ENCODE data around the gene UBE2O. TPM values are rescaled to one million over a fixed set of nuclear protein-coding genes. Genes with fewer than 3 reads are reported as not detected.
A peak's percentile ranks its signal among the peaks of the same experiment; 100 is the strongest.

The UBE2O gene
- total RNA-seq, 1 donor from 2014 or later: 31.1 TPM

GRCh38 chr17:76422406-76422805 lies 30.5 kb downstream of the UBE2O start:
- no peak for DNase-seq (ENCODE audit: low spot score)

GRCh38 chr17:76421044-76421407 lies 31.9 kb downstream of the UBE2O start:
- DNase-seq (ENCODE audit: low spot score): no peak
- intact Hi-C loops (cut with DNase I): no loop called here

More at GRCh38 chr17:76422406-76422805, 30.5 kb downstream of the UBE2O start:
- intact Hi-C loops (cut with DNase I): no loop called here

DNA sequence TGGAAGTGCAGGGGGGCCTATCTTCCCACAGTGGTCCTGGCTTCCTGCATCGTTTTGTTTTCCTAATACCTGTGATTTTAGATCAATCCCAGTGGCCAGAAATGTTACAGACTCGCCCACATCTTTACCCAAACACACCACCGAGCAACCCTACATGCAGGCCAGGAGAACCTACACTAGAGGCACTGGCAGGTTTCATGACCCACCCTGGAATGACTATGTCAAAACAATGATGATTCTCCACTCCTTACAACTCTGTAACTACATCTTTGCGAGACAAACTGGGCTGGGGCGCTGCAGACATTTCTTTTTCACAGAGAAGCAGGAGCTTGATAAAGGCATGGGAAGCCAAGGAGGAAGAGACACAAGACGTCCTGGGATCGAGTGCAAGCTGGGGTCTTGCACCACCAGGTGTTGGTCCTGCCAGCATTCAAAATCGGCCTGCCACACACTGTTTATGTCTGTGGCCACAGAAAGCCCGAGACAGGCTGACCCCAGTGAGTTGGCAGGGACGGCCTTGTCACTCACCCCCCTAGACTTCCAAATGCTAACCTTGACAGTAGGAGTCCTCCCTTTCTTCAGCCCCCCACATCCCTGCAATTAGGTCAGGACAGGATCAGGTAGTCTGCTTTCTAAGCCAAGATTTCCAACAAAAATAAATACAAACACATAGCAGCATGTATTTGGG lies 32.5 kb downstream of the UBE2O start:
- intact Hi-C loops (cut with DNase I): no loop called here
- no peak for DNase-seq (ENCODE audit: low spot score)

DNA sequence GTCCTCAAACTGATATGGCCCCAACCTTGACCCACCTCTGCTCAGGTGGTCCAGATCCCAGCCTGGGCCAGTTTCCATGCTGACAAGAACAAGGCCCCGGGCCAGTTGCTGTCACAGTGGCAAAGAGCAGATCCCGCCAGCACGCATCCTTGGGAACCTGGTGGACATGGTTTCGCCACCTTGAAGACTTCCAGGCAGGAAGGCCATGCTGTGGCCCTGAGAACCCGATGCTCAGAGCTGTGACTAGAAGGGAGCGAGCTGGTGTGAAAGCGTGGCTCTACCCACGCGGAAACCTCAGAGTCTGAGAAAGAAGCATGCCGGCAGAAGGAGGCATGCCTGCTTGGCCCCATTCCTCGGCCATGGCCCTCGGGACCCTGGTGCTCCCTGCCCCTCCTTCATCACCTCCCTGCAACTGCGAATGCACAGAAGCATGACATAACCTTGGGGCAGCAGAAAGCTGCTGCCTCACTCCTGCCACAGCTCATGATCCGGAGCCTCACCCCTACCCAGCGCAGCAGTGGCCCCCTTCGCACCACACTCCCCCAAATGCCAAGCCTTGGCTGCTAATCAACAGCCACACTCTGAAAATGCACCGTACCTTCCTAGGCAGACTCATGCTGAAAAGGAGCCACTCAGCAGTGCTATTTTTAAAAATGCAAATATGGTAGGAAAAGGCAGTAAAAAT lies 33.2 kb downstream of the UBE2O start:
- intact Hi-C loops (cut with DNase I): no loop called here
- DNase-seq (ENCODE audit: low spot score): no peak

DNA sequence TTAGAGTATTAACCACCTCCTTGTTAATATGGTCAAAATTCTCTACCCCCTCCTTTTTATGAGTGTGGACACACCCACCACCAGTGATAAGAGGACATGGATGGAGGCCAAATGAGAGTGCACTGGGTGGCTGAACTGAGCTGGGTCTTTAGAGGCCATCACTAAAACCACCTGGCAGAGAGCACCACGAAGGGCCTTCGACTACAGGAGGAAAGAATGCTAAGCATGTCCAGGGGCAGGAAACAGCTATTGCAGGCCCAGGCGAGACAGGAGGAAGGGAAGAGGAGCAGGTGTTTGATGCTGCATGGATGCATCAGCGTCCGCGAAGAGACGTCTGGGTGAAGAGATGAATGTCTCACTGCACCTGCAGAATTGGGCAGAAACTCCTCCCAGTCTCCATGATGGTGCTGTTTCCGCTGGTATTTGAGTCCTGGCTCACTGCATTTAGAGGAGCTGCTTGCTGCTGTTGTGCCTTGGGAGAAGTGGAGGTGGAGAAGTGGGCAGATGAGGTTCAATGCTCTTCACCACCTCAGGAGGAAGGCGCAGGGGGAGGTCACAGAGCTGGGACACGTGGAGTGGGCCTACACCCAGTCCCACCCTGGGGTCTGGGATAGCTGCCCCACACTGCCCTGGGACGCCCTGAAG lies 35.3 kb downstream of the UBE2O start:
- DNase-seq (ENCODE audit: low spot score): no peak
- intact Hi-C loops (cut with DNase I): no loop called here

GRCh38 chr17:76416899-76417298 lies 36.1 kb downstream of the UBE2O start:
- intact Hi-C loops (cut with DNase I): no loop called here
- no peak for DNase-seq (ENCODE audit: low spot score)

GRCh38 chr17:76416457-76416856 lies 36.5 kb downstream of the UBE2O start:
- no peak for DNase-seq (ENCODE audit: low spot score)
- intact Hi-C loops (cut with DNase I): no loop called here

DNA sequence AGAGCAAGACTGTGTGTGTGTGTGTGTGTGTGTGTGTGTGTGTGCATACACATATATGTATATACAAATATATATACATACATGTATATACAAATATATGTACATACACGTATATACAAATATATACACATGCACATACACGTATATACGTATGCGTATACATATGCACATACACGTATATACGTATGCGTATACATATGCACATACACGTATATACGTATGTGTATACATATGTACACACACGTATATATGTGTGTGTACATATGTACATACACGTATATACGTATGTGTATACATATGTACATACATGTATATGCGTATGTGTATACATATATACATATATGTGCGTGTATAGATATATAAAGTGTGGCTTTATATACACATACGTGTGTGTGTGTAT lies 37.2 kb downstream of the UBE2O start:
- intact Hi-C loops (cut with DNase I): loop anchor here (2.0 kb wide), 1 partner anchor 37 kb away; the partner anchor contains the start of gene UBE2O
- DNase-seq (ENCODE audit: low spot score): no peak

GRCh38 chr17:76414334-76415295 lies 38.3 kb downstream of the UBE2O start:
- intact Hi-C loops (cut with DNase I): loop anchor here (2.0 kb wide), 1 partner anchor 38 kb away; the partner anchor contains the start of gene UBE2O
- DNase-seq (ENCODE audit: low spot score): peak; percentile 87

- no peak for DNase-seq (ENCODE audit: low spot score)
- intact Hi-C loops (cut with DNase I): no loop called here
Measured at GRCh38 chr17:76411247-76411646, 41.7 kb downstream of the UBE2O start.

- DNase-seq (ENCODE audit: low spot score): no peak
- intact Hi-C loops (cut with DNase I): no loop called here
Measured at GRCh38 chr17:76410328-76410965, 42.5 kb downstream of the UBE2O start.

DNA sequence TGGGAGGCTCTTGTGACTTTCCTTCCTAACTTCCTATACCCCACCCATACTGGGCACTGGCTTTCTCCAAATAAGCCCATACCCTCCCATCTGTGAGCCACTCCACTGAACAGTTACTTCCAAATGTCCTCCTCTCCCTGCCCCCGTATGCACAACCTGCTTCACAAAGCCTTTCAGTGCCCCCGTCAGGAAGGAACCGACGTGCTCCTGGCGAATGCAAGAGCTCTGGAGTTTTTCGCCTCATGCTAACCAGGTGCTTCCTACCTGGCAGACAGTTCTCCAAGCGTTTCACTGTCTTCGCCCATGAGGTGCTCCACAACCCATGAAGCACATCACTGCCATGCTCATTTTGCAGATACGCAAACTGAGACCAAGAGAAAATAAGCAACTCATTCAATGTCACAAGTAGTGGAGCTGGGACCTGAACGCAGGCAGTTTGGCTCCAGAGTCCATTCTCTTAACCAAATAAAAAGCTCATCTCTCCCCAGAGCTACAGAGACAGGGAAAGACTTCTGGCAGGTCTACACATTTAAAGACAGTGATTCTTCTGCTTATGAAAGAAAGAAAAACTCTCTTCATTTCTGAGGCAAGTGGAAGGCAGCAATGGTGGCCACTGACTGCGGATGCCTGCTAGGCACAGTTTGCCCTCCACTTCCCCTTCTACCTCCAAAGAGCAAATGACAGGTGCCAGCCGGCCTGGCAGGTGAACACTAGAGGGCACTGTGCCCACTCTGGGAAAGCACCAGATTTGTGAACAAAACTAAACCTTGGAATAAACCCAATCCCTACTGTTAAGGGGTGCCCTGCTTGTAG lies 44.7 kb downstream of the UBE2O start:
- DNase-seq (ENCODE audit: low spot score): no peak
- intact Hi-C loops (cut with DNase I): loop anchor here (2.0 to 5.0 kb wide), 2 partner anchors 51 to 89 kb away; no protein-coding TSS in a partner anchor

GRCh38 chr17:76407509-76407908 lies 45.4 kb downstream of the UBE2O start:
- no peak for DNase-seq (ENCODE audit: low spot score)
- intact Hi-C loops (cut with DNase I): loop anchor here (2.0 to 5.0 kb wide), 2 partner anchors 45 to 90 kb away; partner anchors contain the start of gene UBE2O

DNA sequence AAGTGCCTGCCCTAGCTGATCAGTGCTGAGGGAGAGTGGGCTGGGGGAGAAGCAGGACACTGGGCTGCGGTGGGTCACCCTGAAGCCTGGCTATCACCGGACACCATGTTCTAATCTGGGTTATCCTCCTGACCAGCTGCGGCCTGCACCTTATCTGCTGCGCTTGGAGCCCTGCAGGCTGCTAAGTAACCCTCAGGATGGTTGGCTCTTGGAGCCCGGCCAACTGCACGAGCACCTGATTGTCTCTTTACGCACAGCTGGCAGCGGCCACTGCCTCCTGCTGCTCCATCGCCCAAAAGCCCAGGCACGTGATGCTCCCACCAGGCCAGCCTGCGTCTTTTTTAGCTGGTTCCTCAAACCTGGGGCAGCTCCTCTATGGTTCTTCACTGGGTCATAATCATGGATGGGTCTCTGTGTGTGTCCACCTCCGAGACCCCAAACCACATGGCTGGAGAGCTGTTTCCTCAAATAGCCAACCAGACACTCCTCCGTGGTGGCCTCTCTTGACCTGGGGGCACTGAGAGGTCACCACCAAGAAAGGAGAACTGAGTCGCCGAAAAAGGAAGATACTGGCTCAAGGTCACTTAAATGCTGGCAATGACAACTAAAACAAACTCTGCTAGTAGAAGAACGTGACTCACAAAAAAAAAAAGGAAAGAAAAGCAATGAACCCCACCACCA lies 46.8 kb downstream of the UBE2O start:
- intact Hi-C loops (cut with DNase I): loop anchor here (2.0 to 5.0 kb wide), 2 partner anchors 47 to 91 kb away; partner anchors contain the start of gene UBE2O
- DNase-seq (ENCODE audit: low spot score): peak; percentile 89

DNA sequence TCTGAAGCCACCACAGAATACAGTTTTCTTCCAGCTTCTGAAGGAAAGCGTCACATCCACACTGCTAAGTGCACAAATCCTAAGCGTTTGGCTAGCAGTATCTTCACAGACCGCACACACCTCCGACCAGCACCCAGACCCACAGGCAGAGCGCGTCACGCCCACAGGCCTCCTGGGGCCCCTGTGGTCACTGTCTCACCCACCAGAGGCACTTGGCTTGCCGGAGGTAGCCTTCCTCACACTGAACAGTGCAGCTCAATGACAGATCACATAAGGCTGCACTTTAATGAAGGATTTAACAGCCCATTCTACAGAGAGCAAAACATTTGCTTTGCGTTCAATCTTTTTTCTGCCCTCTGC lies 47.4 kb downstream of the UBE2O start:
- intact Hi-C loops (cut with DNase I): loop anchor here (5.0 kb wide), 1 partner anchor 92 kb away; no protein-coding TSS in a partner anchor
- DNase-seq (ENCODE audit: low spot score): no peak

- DNase-seq (ENCODE audit: low spot score): peak; percentile 73
- intact Hi-C loops (cut with DNase I): loop anchor here (5.0 kb wide), 1 partner anchor 92 kb away; no protein-coding TSS in a partner anchor
Measured at GRCh38 chr17:76404976-76405563, 47.9 kb downstream of the UBE2O start.

- intact Hi-C loops (cut with DNase I): no loop called here
- peak; percentile 35 for DNase-seq (ENCODE audit: low spot score)
Measured at GRCh38 chr17:76404256-76404655, 48.7 kb downstream of the UBE2O start.
